ENCODE results near the gene GYS1. TPM values are rescaled to one million over a fixed set of nuclear protein-coding genes. Genes with fewer than 3 reads are reported as not detected.
A peak's percentile ranks its signal among the peaks of the same experiment; 100 is the strongest.
"Not testable (repeated sequence)": the region's sequence is repeated elsewhere in the genome, so short reads cannot be mapped to it uniquely, and the experiment has no call there.

GYS1 gene
- total RNA-seq, 1 donor, result 44.5 TPM

- peak; percentile 94 for DNase-seq (ENCODE audit: insufficient read length, low spot score, missing footprints)
- peak overlapping the region; percentile 72 for H2AFZ ChIP-seq (ENCODE audit: low read length)
- H3K4me3 ChIP-seq (ENCODE audit: insufficient read depth, low read length), result peak overlapping the region; percentile 70
- peak overlapping the region; percentile 77 for H3K4me2 ChIP-seq (ENCODE audit: insufficient read depth, low read length)
- peaks cover 13% of the 10 kb centered on the region for H3K36me3 ChIP-seq (ENCODE audit: insufficient read depth, low read length)
- H3K79me2 ChIP-seq (ENCODE audit: insufficient read depth, low read length), result no peaks in the 10 kb centered on the region
- H3K27ac ChIP-seq (ENCODE audit: low read depth, low read length), result no peak overlapping the region
- H4K20me1 ChIP-seq (ENCODE audit: insufficient read depth, low read length), result no peaks in the 10 kb centered on the region
- H3K27me3 ChIP-seq (ENCODE audit: insufficient read depth, low read length), result no peaks in the 10 kb centered on the region
- no peaks in the 10 kb centered on the region for H3K9me3 ChIP-seq (ENCODE audit: low read depth, low read length)
- H3K4me1 ChIP-seq (ENCODE audit: insufficient read depth, low read length), result peaks cover 15% of the 10 kb centered on the region
- TF ChIP-seq, protein P1, sequence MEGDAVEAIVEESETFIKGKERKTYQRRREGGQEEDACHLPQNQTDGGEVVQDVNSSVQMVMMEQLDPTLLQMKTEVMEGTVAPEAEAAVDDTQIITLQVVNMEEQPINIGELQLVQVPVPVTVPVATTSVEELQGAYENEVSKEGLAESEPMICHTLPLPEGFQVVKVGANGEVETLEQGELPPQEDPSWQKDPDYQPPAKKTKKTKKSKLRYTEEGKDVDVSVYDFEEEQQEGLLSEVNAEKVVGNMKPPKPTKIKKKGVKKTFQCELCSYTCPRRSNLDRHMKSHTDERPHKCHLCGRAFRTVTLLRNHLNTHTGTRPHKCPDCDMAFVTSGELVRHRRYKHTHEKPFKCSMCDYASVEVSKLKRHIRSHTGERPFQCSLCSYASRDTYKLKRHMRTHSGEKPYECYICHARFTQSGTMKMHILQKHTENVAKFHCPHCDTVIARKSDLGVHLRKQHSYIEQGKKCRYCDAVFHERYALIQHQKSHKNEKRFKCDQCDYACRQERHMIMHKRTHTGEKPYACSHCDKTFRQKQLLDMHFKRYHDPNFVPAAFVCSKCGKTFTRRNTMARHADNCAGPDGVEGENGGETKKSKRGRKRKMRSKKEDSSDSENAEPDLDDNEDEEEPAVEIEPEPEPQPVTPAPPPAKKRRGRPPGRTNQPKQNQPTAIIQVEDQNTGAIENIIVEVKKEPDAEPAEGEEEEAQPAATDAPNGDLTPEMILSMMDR (IDR thresholded peaks at IDR 0.05; ENCODE audit: extremely low read depth, low read depth, low read length), result peak; percentile 13
Observed at GRCh38 chr19:49019242-49019932, 26.3 kb upstream of the GYS1 start.

- H4K20me1 ChIP-seq (ENCODE audit: insufficient read depth, low read length), result not testable (repeated sequence)
Observed at GRCh38 chr19:49018388-49019241, 25.5 kb upstream of the GYS1 start.

DNA sequence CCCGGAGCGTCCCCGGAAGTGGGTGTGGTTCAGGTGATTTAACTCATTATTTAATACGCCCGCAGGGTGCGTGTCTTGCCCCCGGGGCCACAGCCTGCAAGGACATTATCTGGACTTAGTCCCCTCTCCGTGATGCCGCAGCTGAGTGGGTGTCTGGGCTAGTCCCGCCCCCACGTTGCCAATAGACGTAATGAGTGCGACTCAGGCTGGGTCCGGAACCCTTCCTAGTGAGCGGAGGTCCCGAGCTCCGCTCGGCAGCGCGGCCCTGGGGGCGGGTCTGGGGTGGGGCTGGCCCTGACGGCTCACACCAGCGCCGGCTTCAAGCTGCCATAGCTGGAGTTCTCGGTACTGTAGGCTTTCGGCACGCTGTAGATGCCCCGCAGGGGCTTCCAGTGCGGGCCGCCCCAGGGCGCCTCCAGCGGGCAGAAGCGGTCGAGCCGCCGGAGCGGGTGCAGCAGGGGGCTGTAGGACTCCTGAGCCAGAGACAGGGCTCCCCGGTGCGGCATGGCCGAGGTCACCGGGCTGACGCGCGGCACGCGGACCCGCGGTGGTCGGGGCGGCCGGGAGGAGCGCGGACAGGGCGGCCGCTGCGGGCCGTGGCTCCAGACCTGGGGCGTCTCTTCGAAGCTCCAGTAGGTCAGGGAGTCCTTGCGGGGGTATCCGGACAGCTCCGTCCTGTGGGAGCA is 24.7 kb upstream of the GYS1 start:
- DNase-seq (ENCODE audit: insufficient read length, low spot score, missing footprints), result peak; percentile 98
- TF ChIP-seq, protein P1 (IDR thresholded peaks at IDR 0.05; ENCODE audit: extremely low read depth, low read depth, low read length), result peak; percentile 43
- Histone ChIP-seq H3K4me1 (ENCODE audit: insufficient read depth, low read length) (peaks cover 15% of the 10 kb centered on the region), H3K4me2 (ENCODE audit: insufficient read depth, low read length) (peak overlapping the region; percentile 77), H3K36me3 (ENCODE audit: insufficient read depth, low read length) (peaks cover 13% of the 10 kb centered on the region), H3K79me2 (ENCODE audit: insufficient read depth, low read length) (no peaks in the 10 kb centered on the region), H3K4me3 (ENCODE audit: insufficient read depth, low read length) (peak overlapping the region; percentile 70), H3K27ac (ENCODE audit: low read depth, low read length) (no peak overlapping the region), H3K27me3 (ENCODE audit: insufficient read depth, low read length) (no peaks in the 10 kb centered on the region), H3K9me3 (ENCODE audit: low read depth, low read length) (no peaks in the 10 kb centered on the region), H2AFZ (ENCODE audit: low read length) (peak overlapping the region; percentile 23), H4K20me1 (ENCODE audit: insufficient read depth, low read length) (no peaks in the 10 kb centered on the region)

More at GRCh38 chr19:49018388-49019241, 25.5 kb upstream of the GYS1 start:
- H2AFZ ChIP-seq (ENCODE audit: low read length), result peak overlapping the region; percentile 72
- H3K4me3 ChIP-seq (ENCODE audit: insufficient read depth, low read length), result peak overlapping the region; percentile 70
- H3K79me2 ChIP-seq (ENCODE audit: insufficient read depth, low read length); H3K9me3 ChIP-seq (ENCODE audit: low read depth, low read length); H3K27ac ChIP-seq (ENCODE audit: low read depth, low read length); H3K27me3 ChIP-seq (ENCODE audit: insufficient read depth, low read length): not testable (repeated sequence)
- H3K4me2 ChIP-seq (ENCODE audit: insufficient read depth, low read length), result peak overlapping the region; percentile 77
- peaks cover 15% of the 10 kb centered on the region for H3K4me1 ChIP-seq (ENCODE audit: insufficient read depth, low read length)
- peaks cover 13% of the 10 kb centered on the region for H3K36me3 ChIP-seq (ENCODE audit: insufficient read depth, low read length)
- DNase-seq (ENCODE audit: insufficient read length, low spot score, missing footprints), result peak; percentile 72

- no peaks in the 10 kb centered on the region for H4K20me1 ChIP-seq (ENCODE audit: insufficient read depth, low read length)
- H2AFZ ChIP-seq (ENCODE audit: low read length), result no peak within 1 kb of the TSS
- H3K36me3 ChIP-seq (ENCODE audit: insufficient read depth, low read length), result peaks cover 20% of the 10 kb centered on the region
- H3K4me2 ChIP-seq (ENCODE audit: insufficient read depth, low read length), result peak within 1 kb of the TSS; percentile 77
- H3K27me3 ChIP-seq (ENCODE audit: insufficient read depth, low read length), result no peaks in the 10 kb centered on the region
- H3K79me2 ChIP-seq (ENCODE audit: insufficient read depth, low read length), result no peaks in the 10 kb centered on the region
- H3K9me3 ChIP-seq (ENCODE audit: low read depth, low read length), result no peaks in the 10 kb centered on the region
- TF ChIP-seq, protein P1 (IDR thresholded peaks at IDR 0.05; ENCODE audit: extremely low read depth, low read depth, low read length), result no peak
- no peak within 1 kb of the TSS for H3K27ac ChIP-seq (ENCODE audit: low read depth, low read length)
- peaks cover 15% of the 10 kb centered on the region for H3K4me1 ChIP-seq (ENCODE audit: insufficient read depth, low read length)
- peak within 1 kb of the TSS; percentile 70 for H3K4me3 ChIP-seq (ENCODE audit: insufficient read depth, low read length)
- peak; percentile 70 for DNase-seq (ENCODE audit: insufficient read length, low spot score, missing footprints)
Observed at GRCh38 chr19:49017041-49017665, 24.0 kb upstream of the GYS1 start, which contains the start of gene LHB. LHB (minus strand) TSS chr19:49017091; CDS start chr19:49017081, 10 bp downstream.
